Activated gamma-delta T cell treated with Interleukin-2 at 50 U/mL for 16 hours (primary cell): ENCODE results near the gene KIF17.

Experiments used
- DNase-seq: peaks from one replicate; pipeline ENCODE4 v3.0.0-alpha.2; 2020

The KIF17 gene

GRCh38 chr1:20657024-20657423, 60.8 kb downstream of the KIF17 start:
- no peak for DNase-seq

- DNase-seq, result no peak
Observed at GRCh38 chr1:20654104-20654690, 63.6 kb downstream of the KIF17 start.

- DNase-seq, result no peak
Observed at GRCh38 chr1:20652300-20652699, 65.5 kb downstream of the KIF17 start.

- DNase-seq, result no peak
Observed at GRCh38 chr1:20648946-20649345, 68.9 kb downstream of the KIF17 start.

- no peak for DNase-seq
Observed at GRCh38 chr1:20648438-20648837, 69.4 kb downstream of the KIF17 start.

GRCh38 chr1:20645414-20645813, 72.4 kb downstream of the KIF17 start:
- DNase-seq, result no peak

GRCh38 chr1:20644416-20644815, 73.4 kb downstream of the KIF17 start:
- no peak for DNase-seq

- DNase-seq, result no peak
Observed at GRCh38 chr1:20643080-20643479, 74.7 kb downstream of the KIF17 start.

GRCh38 chr1:20641975-20642374, 75.8 kb downstream of the KIF17 start:
- DNase-seq, result no peak

- peak; percentile 61 for DNase-seq
Observed at GRCh38 chr1:20640183-20640597, 77.6 kb downstream of the KIF17 start.

- no peak for DNase-seq
Observed at GRCh38 chr1:20636785-20637347, 80.9 kb downstream of the KIF17 start.

GRCh38 chr1:20634594-20635084, 83.2 kb downstream of the KIF17 start:
- DNase-seq, result no peak

- DNase-seq, result no peak
Observed at GRCh38 chr1:20634065-20634593, 83.7 kb downstream of the KIF17 start.

GRCh38 chr1:20633190-20634064, 84.4 kb downstream of the KIF17 start, which contains the start of gene PINK1:
TSS of gene PINK1 (plus strand) at chr1:20633458. CDS start at chr1:20633549, 91 bp downstream.
- DNase-seq, result peak; percentile 81

- no peak for DNase-seq
Observed at GRCh38 chr1:20632386-20632785, 85.4 kb downstream of the KIF17 start.

- DNase-seq, result no peak
Observed at GRCh38 chr1:20630729-20631128, 87.1 kb downstream of the KIF17 start.

- DNase-seq, result no peak
Observed at GRCh38 chr1:20626524-20626923, 91.3 kb downstream of the KIF17 start.

- DNase-seq, result no peak
Observed at GRCh38 chr1:20626098-20626427, 91.7 kb downstream of the KIF17 start.

GRCh38 chr1:20625176-20626097, 92.4 kb downstream of the KIF17 start:
- no peak for DNase-seq

GRCh38 chr1:20624709-20625108, 93.1 kb downstream of the KIF17 start:
- no peak for DNase-seq

- DNase-seq, result no peak
Observed at GRCh38 chr1:20621012-20621411, 96.8 kb downstream of the KIF17 start.

GRCh38 chr1:20619999-20620398, 97.8 kb downstream of the KIF17 start:
- DNase-seq, result no peak

- no peak for DNase-seq
Observed at GRCh38 chr1:20618550-20618949, 99.3 kb downstream of the KIF17 start.
